Erythroblast (primary cell): ENCODE results near the gene ANKRD31.

Source experiments
- GATA1 ChIP-seq: IDR thresholded peaks from 2 replicates; pipeline ENCODE4 v1.6.1; 2011; ENCODE audit warnings: low read depth, mild to moderate bottlenecking, control low read depth, low read length, moderate library complexity
- POLR2A ChIP-seq: IDR thresholded peaks from 2 replicates; pipeline ENCODE4 v1.6.1; 2011; ENCODE audit warnings: mild to moderate bottlenecking, low read length

DNA sequence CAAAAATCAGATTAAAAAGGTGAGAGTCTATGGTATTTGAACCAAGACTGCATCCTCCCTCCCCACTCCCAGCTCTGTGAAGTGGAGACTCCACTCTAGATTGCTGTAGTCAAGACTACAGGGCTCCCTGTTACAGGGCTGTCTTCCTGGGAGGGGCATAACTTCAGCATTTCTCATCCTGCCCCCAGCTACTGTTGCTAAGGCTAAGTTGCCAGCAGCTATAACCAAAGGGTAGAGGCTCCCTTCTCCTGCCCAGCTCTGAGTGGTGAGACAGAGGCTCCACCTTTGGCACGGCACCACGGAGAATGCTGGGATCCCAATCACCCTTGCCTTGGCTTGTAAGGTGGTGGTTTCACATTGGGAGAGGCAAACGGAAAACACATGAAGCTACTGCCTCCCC, 145.1 kb downstream of the ANKRD31 start:
- TF ChIP-seq POLR2A (no peak), GATA1 (no peak)
